Osteoblast (primary cell): ENCODE measurements around the gene FAHD2B. TPM values are rescaled to one million over a fixed set of nuclear protein-coding genes. Genes with fewer than 3 reads are reported as not detected.
"Not testable (repeated sequence)": the region's sequence is repeated elsewhere in the genome, so short reads cannot be mapped to it uniquely, and the experiment has no call there.

Experiments
- DNase-seq: peaks from one replicate; pipeline ENCODE4 v3.0.0; 2011; ENCODE audit warnings: low spot score, mixed read lengths; ENCODE audit not compliant: insufficient read length; ENCODE audit errors: missing footprints
- H2AFZ ChIP-seq: 2 replicates; pipeline ENCODE4 v1.6.0; 2011; ENCODE audit warnings: mild to moderate bottlenecking, low read length
- H3K27ac ChIP-seq: 2 replicates; pipeline ENCODE4 v1.5.1; 2011; ENCODE audit warnings: mild to moderate bottlenecking, low read depth, low read length, moderate library complexity
- H3K27me3 ChIP-seq: 2 replicates; pipeline ENCODE4 v1.6.0; 2012; ENCODE audit warnings: mild to moderate bottlenecking, control low read depth, inconsistent platforms, low read length, moderate library complexity; ENCODE audit not compliant: insufficient read depth
- H3K36me3 ChIP-seq: 2 replicates; pipeline ENCODE4 v1.5.1; 2011; ENCODE audit warnings: mild to moderate bottlenecking, low read length, control low read depth, moderate library complexity; ENCODE audit not compliant: insufficient read depth
- H3K4me1 ChIP-seq: 2 replicates; pipeline ENCODE4 v1.5.1; 2011; ENCODE audit warnings: mild to moderate bottlenecking, low read length, control low read depth, moderate library complexity; ENCODE audit not compliant: insufficient read depth
- H3K4me2 ChIP-seq: 2 replicates; pipeline ENCODE4 v1.6.0; 2011; ENCODE audit warnings: mild to moderate bottlenecking, low read length; ENCODE audit not compliant: insufficient read depth
- H3K4me3 ChIP-seq: fragments of 200-600 bp; sonication (generic); 3 replicates; pipeline ENCODE4 v1.5.1; 2012; ENCODE audit warnings: mild to moderate bottlenecking, low read length, inconsistent platforms; ENCODE audit not compliant: insufficient read depth
- H3K79me2 ChIP-seq: 2 replicates; pipeline ENCODE4 v1.6.0; 2012; ENCODE audit warnings: mild to moderate bottlenecking, low read length, control low read depth, inconsistent platforms; ENCODE audit not compliant: insufficient read depth
- H3K9me3 ChIP-seq: 2 replicates; pipeline ENCODE4 v1.5.1; 2011; ENCODE audit warnings: low read depth, low read length, control low read depth
- H4K20me1 ChIP-seq: 2 replicates; pipeline ENCODE4 v1.6.0; 2012; ENCODE audit warnings: mild to moderate bottlenecking, low read length, control low read depth; ENCODE audit not compliant: insufficient read depth
- total RNA-seq: library from RNA; depleted of rRNA; stranded (reverse); fragments of >200 nt; gene quantifications from 2 replicates; pipeline ENCODE4 v1.2.3, GENCODE V29; 2012

FAHD2B gene
- total RNA-seq, 1 donor = 1.1 TPM

- not testable (repeated sequence) for H3K4me2 ChIP-seq, H3K4me1 ChIP-seq, H3K27me3 ChIP-seq
These were observed 6.0 kb downstream of the FAHD2B start for GRCh38 chr2:97088706-97089105.

DNA sequence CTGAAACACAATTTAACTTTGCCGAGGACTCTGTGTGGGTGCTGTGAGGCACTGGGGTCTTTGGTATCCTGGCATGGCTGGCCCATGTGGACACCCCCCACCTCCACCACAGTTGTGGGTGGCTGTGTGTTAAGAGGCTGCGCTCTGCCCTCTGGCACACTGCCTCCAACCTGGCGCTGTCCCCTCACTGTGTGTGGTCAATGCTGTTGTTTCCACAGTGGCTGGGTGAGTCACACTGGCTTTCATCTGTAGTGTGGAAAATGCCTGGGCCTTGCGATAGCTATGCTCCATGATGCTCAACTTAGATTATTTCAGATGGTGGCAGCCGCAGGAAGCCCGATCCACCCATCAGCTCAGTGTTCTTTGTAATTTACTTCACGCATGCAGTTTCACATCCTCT lies 9.6 kb downstream of the FAHD2B start:
- H3K4me1 ChIP-seq, DNase-seq, H2AFZ ChIP-seq: not testable (repeated sequence)

More at GRCh38 chr2:97088706-97089105, 6.0 kb downstream of the FAHD2B start:
- DNase-seq, H3K79me2 ChIP-seq, H3K36me3 ChIP-seq, H3K9me3 ChIP-seq, H4K20me1 ChIP-seq, H2AFZ ChIP-seq, H3K4me3 ChIP-seq, H3K27ac ChIP-seq: not testable (repeated sequence)

GRCh38 chr2:97083516-97083915 lies 11.2 kb downstream of the FAHD2B start:
- H3K79me2 ChIP-seq, H3K4me2 ChIP-seq: not testable (repeated sequence)

More for the DNA sequence above, 9.6 kb downstream of the FAHD2B start:
- H3K27ac ChIP-seq, H3K27me3 ChIP-seq, H3K36me3 ChIP-seq, H3K79me2 ChIP-seq, H4K20me1 ChIP-seq, H3K9me3 ChIP-seq, H3K4me3 ChIP-seq, H3K4me2 ChIP-seq: not testable (repeated sequence)

GRCh38 chr2:97082206-97082605 lies 12.5 kb downstream of the FAHD2B start:
- not testable (repeated sequence) for H3K27me3 ChIP-seq, H2AFZ ChIP-seq, H3K79me2 ChIP-seq, H3K36me3 ChIP-seq, H3K4me2 ChIP-seq, H3K4me3 ChIP-seq, H3K4me1 ChIP-seq, H3K27ac ChIP-seq, DNase-seq, H3K9me3 ChIP-seq, H4K20me1 ChIP-seq

More at GRCh38 chr2:97083516-97083915, 11.2 kb downstream of the FAHD2B start:
- H3K9me3 ChIP-seq, H3K4me3 ChIP-seq, H3K27ac ChIP-seq, H3K36me3 ChIP-seq, H3K27me3 ChIP-seq, H2AFZ ChIP-seq, DNase-seq, H3K4me1 ChIP-seq, H4K20me1 ChIP-seq: not testable (repeated sequence)

DNA sequence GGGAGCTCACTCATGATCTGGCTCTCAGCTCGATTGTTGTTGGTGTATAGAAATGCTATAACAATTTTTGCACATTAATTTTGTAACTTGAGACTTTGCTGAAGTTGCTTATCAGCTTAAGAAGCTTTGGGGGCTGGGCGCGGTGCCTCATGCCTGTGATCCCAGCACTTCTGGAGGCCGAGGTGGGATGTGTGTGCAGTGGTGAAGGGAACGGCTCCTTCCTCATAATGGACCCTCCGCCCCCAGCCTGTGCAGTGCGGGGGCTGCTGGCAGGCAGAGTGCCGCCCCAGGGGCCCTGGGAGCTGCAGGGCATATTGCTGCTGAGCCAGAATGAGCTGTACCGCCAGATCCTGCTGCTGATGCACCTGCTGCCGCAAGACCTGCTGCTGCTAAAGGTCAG lies 13.8 kb downstream of the FAHD2B start:
- not testable (repeated sequence) for H3K79me2 ChIP-seq, H3K4me3 ChIP-seq, H3K27ac ChIP-seq, H3K27me3 ChIP-seq, H3K4me2 ChIP-seq, H3K36me3 ChIP-seq, H2AFZ ChIP-seq, DNase-seq, H4K20me1 ChIP-seq, H3K9me3 ChIP-seq, H3K4me1 ChIP-seq

- H3K4me1 ChIP-seq, H3K36me3 ChIP-seq, H4K20me1 ChIP-seq, H3K9me3 ChIP-seq, H3K4me3 ChIP-seq, H2AFZ ChIP-seq, H3K79me2 ChIP-seq, H3K27ac ChIP-seq, H3K27me3 ChIP-seq, H3K4me2 ChIP-seq, DNase-seq: not testable (repeated sequence)
These were observed 17.5 kb downstream of the FAHD2B start for GRCh38 chr2:97077213-97077612.

DNA sequence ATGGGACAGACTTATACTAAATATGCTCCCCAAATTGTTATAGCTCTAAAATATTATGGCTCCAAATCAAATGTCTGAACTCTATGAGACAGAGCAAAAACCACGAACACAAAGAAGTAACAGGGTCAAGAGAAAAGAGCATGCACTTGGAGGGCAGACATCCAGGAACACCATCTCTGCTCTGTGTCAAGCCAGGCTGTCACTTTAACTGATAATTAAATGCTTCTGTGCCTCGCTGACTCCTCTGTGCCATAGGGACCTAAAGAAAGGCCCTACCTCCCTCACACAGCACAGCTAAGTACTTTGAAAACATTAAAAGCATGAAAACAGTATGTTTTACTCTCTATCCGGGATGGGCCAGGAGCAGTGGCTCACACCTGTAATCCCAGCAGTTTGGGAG lies 23.8 kb downstream of the FAHD2B start:
- H4K20me1 ChIP-seq, H3K4me2 ChIP-seq, H3K4me1 ChIP-seq, H3K79me2 ChIP-seq, H3K27ac ChIP-seq, H3K36me3 ChIP-seq, H3K4me3 ChIP-seq, H3K9me3 ChIP-seq, H2AFZ ChIP-seq, DNase-seq, H3K27me3 ChIP-seq: not testable (repeated sequence)

DNA sequence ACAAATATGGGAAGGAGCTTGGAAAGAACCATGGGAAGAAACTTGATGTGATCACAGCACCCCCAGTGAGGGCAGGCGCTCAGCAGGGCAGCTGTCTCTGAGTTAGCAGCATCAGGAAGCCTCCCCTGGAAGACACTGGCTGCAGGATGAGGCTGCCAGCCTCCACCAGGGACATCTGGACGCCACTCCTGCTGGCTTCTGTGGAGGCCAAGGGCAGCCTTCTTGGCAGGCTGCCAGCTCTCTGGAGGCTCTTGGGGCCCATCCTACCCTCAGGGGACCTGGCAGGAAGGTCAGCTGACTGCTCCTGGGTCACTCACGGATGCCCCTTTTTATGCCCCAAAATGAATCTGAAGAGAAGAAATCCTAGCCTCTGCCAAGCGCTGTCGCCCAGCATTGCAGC lies 26.0 kb downstream of the FAHD2B start:
- H4K20me1 ChIP-seq, H3K4me2 ChIP-seq, DNase-seq, H3K27me3 ChIP-seq, H3K36me3 ChIP-seq, H3K4me3 ChIP-seq, H3K9me3 ChIP-seq, H3K27ac ChIP-seq, H3K4me1 ChIP-seq, H3K79me2 ChIP-seq, H2AFZ ChIP-seq: not testable (repeated sequence)
